GM12874 (cell line): ENCODE data around the gene SIGLEC1.

Experiments used
- CTCF ChIP-seq: IDR thresholded peaks from 2 replicates; pipeline ENCODE4 v1.5.1; 2011; ENCODE audit warnings: low read depth, mild to moderate bottlenecking, control low read depth, low read length, moderate library complexity; ENCODE audit not compliant: insufficient read depth

Gene SIGLEC1

GRCh38 chr20:3712279-3712873 is at the start of gene SIGLEC1:
Gene SIGLEC1 (minus strand): TSS chr20:3712600. CDS start chr20:3707128, 5,472 bp downstream.
- no peak for TF ChIP-seq CTCF

- TF ChIP-seq CTCF, result no peak
These were observed 48.4 kb upstream of the SIGLEC1 start for GRCh38 chr20:3760655-3761348.

- no peak for TF ChIP-seq CTCF
These were observed 47.5 kb upstream of the SIGLEC1 start for GRCh38 chr20:3759884-3760283.

- TF ChIP-seq CTCF, result no peak
These were observed 47.0 kb upstream of the SIGLEC1 start for GRCh38 chr20:3759316-3759823.

GRCh38 chr20:3758566-3758965 is 46.2 kb upstream of the SIGLEC1 start:
- TF ChIP-seq CTCF, result no peak

GRCh38 chr20:3757268-3757667 is 44.9 kb upstream of the SIGLEC1 start:
- no peak for TF ChIP-seq CTCF

- no peak for TF ChIP-seq CTCF
These were observed 43.5 kb upstream of the SIGLEC1 start for GRCh38 chr20:3755814-3756480.
